A204.1 (cell line): ENCODE measurements around the gene RPL27A.

Source experiments
- FAIRE-seq: peaks from 2 replicates; lab custom pipeline; 2012; peaks lifted over from hg19 to GRCh38; lab: Jason Lieb, UNC

RPL27A gene

GRCh38 chr11:8674859-8675258, 7.7 kb upstream of the RPL27A start:
- FAIRE-seq: no peak

GRCh38 chr11:8676458-8676857, 6.1 kb upstream of the RPL27A start:
- no peak for FAIRE-seq

GRCh38 chr11:8679006-8679405, 3.6 kb upstream of the RPL27A start:
- FAIRE-seq: no peak

- FAIRE-seq: no peak
These were observed 722 bp upstream of the RPL27A start for GRCh38 chr11:8681837-8682302.

- no peak for FAIRE-seq
These were observed 669 bp downstream of the RPL27A start for GRCh38 chr11:8683115-8683807.

GRCh38 chr11:8684600-8685290, 2.2 kb downstream of the RPL27A start:
- FAIRE-seq: no peak

GRCh38 chr11:8685306-8685705, 2.7 kb downstream of the RPL27A start:
- FAIRE-seq: no peak

- no peak for FAIRE-seq
These were observed 3.2 kb downstream of the RPL27A start for GRCh38 chr11:8685820-8686219.

- FAIRE-seq: no peak
These were observed 3.7 kb downstream of the RPL27A start for GRCh38 chr11:8686325-8686724.

GRCh38 chr11:8688414-8689362, 6.1 kb downstream of the RPL27A start:
- peak; percentile 92 for FAIRE-seq

- no peak for FAIRE-seq
These were observed 7.2 kb downstream of the RPL27A start for GRCh38 chr11:8689726-8690255.

GRCh38 chr11:8690374-8691342, 8.1 kb downstream of the RPL27A start:
- no peak for FAIRE-seq

- FAIRE-seq: no peak
These were observed 9.0 kb downstream of the RPL27A start for GRCh38 chr11:8691601-8692000.

GRCh38 chr11:8692417-8692816, 9.8 kb downstream of the RPL27A start:
- FAIRE-seq: no peak

- no peak for FAIRE-seq
These were observed 10.5 kb downstream of the RPL27A start for GRCh38 chr11:8693010-8693551.

GRCh38 chr11:8693555-8693954, 11.0 kb downstream of the RPL27A start:
- FAIRE-seq: no peak

- FAIRE-seq: no peak
These were observed 11.5 kb downstream of the RPL27A start for GRCh38 chr11:8694137-8694536.

GRCh38 chr11:8697054-8697453, 14.5 kb downstream of the RPL27A start:
- no peak for FAIRE-seq

GRCh38 chr11:8698379-8698851, 15.8 kb downstream of the RPL27A start:
- FAIRE-seq: no peak

- no peak for FAIRE-seq
These were observed 16.4 kb downstream of the RPL27A start for GRCh38 chr11:8698917-8699441.

- no peak for FAIRE-seq
These were observed 17.3 kb downstream of the RPL27A start for GRCh38 chr11:8699903-8700302.
